GM18519 (cell line): ENCODE measurements around the gene DSCAM.

ENCODE experiments used
- ATAC-seq: cut with Tn5 transposase; IDR thresholded peaks from one replicate; pipeline ENCODE4 v1.9.1; 2021; ENCODE audit warnings: mild to moderate bottlenecking, moderate library complexity; ENCODE audit not compliant: unreplicated experiment, low FRiP score

DSCAM gene

DNA sequence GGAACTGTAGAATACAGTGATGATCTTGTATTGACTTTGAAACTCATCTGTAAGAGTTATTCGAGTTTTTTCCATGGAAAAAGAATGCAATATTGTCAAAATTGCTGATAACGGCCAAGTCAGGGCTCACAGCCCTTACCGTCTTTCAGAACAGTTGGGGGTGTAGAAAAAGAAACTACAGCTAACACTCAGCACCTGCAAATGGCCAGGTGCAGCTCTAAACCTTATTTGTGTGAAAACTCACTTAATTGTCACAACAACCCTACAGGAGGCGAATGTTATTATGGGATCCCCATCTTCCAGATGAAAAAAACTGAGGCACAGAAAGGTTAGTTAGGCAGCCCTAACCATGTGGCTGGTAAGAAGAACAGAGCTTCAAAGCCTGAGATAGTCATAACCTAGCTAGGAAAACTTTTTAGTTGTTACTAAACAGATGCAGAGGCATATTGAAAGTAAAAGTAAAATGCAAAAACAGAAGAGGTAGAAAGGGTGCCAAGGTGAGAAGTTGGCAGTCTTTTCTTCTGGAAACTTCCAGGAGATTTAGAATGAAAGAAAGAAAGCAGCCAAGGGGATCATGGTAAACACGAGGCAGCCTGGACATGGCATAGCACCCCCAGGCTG is 76.4 kb downstream of the DSCAM start:
- ATAC-seq, result no peak

- no peak for ATAC-seq
Observed at GRCh38 chr21:40769231-40769630, 77.7 kb downstream of the DSCAM start.

DNA sequence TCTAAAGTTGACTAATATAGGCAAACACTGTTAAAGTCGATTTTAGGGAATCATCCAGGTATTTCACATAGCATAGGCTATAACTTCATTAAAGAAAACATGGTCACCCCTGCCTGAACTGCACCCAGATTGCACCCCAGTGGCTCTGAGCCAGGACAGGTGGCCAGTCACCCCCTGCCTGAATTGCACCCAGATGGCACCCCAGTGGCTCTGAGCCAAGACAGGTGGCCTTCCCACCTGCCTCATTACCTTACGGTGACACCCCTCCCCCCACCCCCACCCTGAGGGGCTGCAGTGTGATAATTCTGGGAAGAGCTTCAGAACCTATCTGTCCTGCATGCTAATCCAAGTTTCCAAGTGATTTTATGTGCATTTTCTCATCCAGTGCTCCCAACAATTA is 78.9 kb downstream of the DSCAM start:
- ATAC-seq, result no peak

DNA sequence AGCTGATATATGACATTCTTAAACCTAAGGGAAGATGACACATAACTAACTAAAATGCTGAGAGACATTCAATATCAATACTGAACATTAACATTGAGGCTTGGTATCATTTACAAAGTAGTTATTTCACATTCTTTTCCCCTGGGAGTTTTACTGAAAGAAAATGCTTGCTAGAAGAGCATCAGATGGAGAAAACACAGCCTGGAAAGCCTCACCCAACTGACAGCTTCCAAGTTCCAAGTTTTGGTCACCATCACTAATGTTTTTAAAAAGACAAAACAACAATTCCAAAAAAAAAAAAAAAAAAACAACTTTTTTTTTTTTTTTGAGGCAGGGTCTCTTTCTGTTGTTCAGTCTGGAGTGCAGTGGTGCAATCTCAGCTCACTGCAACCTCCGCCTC is 80.6 kb downstream of the DSCAM start:
- ATAC-seq, result no peak

DNA sequence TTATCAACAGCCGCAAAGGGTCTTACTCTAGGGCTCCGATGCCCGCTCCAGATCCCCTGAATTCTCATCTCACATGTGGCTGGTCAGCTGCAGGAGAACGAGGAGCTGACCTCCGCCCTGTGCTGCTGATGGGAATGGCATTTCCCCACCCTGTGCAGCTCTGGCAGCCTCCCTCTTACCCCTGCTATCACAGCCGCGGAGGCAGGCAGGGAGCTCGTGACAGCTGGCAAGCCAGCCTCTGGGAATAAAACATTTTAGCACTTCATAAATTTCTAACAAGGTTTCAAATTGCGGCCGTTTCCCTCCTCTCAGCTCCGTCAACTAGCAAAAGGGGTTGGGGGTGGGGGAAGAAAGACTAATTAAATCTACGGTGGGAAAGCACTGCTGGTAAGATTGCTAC is 81.1 kb downstream of the DSCAM start:
- no peak for ATAC-seq

DNA sequence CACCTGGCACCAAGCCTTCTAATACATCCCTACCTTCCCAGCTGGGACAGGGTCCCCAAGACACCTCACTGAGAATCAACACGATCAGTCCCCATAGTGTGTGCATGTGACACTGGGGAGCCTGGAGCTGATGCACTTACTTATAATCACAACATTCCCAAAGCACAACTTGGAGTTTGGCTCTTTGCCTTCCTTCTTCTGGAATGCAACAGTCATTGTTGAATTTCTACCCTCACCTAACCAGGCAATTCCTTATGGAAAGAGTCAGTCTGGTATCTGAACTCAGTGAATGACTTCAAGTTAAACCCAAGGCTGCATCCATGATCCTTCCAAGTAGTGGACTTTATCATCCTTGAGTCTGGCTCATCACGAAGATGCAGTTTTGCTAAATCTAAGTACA is 86.1 kb downstream of the DSCAM start:
- no peak for ATAC-seq

- no peak for ATAC-seq
Observed at GRCh38 chr21:40759061-40759460, 87.9 kb downstream of the DSCAM start.

DNA sequence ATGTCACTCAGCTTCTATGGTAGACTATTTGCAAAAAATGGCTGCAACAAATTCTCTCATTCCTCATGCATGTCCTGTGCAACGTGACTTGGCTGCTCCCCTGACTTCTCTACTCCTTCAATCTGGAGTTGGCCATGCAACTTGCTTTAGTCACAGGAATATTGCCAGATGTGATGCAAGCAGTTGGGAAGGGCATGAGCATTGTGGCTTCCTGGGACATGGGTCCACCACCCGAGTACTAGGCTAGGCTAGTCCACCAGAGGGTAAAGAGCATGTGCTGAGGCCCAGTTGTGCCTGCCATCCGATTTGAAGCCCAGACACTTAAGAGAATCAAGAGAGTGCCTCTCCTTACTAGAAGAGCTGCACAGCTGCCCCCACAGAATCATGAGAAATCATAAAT is 89.6 kb downstream of the DSCAM start:
- no peak for ATAC-seq

DNA sequence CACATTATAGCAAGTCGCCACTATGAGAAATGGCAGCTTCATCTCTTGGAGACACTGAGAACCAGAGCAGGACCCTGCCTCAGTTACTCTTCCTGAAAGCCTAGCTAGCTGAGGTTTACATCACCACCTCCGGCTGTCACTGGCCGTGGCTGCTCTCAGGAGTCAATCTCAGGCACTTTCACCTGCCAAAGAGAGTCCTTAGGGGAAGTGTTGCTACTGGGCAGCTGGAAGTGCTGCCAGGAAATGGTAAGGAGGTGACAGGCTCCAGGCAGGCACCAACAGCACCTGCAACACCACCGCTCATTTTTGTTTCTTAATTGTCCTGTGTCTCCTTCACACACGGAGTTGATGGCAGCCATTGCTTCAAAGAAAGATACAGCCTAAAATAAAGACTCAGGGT is 92.5 kb downstream of the DSCAM start:
- ATAC-seq, result no peak

DNA sequence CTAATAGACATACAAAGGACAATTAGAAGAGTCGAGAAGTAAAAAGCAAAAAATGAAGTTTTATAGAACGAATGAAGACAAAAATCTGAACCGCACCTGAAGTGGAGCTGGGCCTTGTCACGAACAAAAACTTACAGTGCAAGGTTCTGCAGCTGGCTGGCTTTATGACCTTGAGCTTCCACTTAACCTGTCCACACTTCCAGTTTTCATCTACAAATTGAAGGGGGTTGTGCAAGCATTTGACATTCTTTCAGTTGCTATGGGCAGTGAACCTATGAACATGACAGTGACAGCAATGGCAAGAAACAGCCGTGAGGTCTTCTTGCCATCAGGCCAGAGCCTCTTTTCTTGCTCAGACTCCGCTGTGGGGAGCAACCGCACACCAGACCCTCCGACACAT is 93.2 kb downstream of the DSCAM start:
- no peak for ATAC-seq

GRCh38 chr21:40752125-40752524 is 94.8 kb downstream of the DSCAM start:
- ATAC-seq, result no peak

- ATAC-seq, result no peak
Observed at GRCh38 chr21:40751221-40751620, 95.7 kb downstream of the DSCAM start.

DNA sequence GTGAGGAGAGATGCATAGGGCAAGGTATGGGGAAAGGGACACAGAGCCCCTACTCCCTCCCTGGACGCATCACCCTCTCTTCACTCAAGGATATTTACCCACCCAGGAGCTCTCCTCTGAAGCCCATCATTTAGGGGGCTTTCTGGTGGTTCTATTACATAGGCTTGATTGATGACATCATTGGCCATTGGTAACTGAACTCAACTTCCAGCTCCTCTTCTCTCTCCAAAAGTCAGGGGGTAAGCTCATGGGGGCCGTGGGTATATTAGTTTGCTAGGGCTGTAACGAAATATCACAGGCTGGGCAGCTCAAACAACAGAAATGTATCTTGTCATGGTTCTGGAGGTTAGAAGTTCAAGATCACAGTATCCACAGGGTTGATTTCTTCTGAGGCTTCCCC is 110.8 kb downstream of the DSCAM start:
- ATAC-seq, result no peak

GRCh38 chr21:40733024-40733397 is 113.9 kb downstream of the DSCAM start:
- no peak for ATAC-seq

GRCh38 chr21:40732253-40733023 is 114.5 kb downstream of the DSCAM start:
- no peak for ATAC-seq

DNA sequence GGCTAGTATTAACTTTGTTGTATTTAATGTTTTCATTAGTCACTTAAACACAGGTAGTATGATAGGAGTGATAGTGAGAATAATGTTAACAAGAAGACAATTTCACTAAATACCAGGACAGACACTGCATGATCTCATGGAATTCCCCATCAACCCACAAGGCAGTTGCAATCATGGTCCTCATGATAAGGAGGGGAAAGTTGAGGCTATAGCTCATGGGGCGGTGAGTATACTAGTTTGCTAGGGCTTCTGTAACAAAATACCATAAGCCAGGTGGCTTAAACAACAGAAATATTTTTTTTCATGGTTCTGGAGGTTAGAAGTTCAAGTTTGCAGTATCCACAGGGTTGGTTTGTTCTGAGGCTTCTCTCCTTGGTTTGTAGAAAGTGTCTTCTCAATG is 115.8 kb downstream of the DSCAM start:
- ATAC-seq, result no peak

GRCh38 chr21:40730426-40730800 is 116.5 kb downstream of the DSCAM start:
- no peak for ATAC-seq

DNA sequence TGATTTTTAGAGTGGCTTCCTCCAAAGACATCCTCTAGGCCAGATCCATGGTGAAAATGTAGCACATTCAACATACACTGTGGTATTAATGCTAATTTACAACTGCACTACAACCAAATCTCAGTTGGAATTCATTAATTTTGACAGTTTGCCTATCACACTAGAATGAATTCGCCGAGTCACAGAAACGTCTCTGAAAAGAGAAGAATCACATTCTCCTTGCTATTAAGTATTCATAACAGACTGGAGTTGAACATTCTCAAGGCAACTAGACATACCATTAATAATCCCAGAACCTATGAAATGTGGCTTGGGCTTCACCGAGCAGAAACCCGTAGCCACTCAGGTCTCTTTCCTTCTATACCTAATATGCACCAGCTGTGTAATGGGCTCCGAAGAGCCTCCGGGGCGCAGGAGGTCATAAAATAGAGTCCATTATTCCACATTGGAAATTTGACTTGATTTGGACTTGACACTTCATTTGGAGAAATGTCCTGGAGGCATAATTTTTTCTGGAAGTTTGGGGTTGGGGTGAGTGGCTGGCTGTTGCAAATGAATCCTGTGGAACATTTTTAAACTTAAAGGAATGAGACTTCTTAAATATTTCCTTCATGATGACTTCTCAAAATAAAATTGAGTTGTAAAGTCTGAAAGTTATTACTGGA is 117.1 kb downstream of the DSCAM start:
- no peak for ATAC-seq

DNA sequence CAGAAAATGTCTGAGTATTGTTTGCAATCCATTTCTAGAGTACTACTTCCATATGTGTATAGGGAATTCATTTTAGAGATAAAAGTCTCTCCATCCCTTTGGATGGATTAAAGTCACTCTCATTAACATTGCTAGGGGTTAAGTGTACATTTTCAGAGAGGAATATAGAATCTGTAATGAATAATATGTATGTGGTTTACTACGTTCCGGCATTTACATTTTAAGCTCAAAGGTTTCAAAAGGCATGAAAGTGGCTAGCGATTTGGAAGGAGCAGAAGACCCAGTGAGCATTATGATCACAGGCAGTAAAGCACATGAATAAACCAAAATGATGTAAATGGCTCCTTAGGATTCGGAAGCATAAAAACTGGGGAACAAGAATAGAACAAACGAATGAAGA is 123.0 kb downstream of the DSCAM start:
- ATAC-seq, result no peak

- no peak for ATAC-seq
Observed at GRCh38 chr21:40723317-40723716, 123.6 kb downstream of the DSCAM start.

GRCh38 chr21:40719615-40720014 is 127.3 kb downstream of the DSCAM start:
- ATAC-seq, result no peak

GRCh38 chr21:40717028-40717427 is 129.9 kb downstream of the DSCAM start:
- ATAC-seq, result no peak
